Spleen (tissue), 11 donors: ENCODE data around the gene MRPL17. TPM values are rescaled to one million over a fixed set of nuclear protein-coding genes. Genes with fewer than 3 reads are reported as not detected.
"Not testable (repeated sequence)": the region's sequence is repeated elsewhere in the genome, so short reads cannot be mapped to it uniquely, and the experiment has no call there.

Experiments used
- DNase-seq: peaks from one replicate; pipeline ENCODE4 v3.0.0-alpha.2; 2020
- H3K27ac ChIP-seq, 8 donors: fragments of 200-600 bp; sonication (generic) in 7 of 8; 1 replicate in 4 of 8; 2 replicates in 4 of 8; pipeline versions ENCODE4 v1.5.0 to v1.8.0; 2016 to 2021; ENCODE audit warnings: inconsistent platforms in 4 of 8, mild to moderate bottlenecking in 4 of 8, moderate library complexity in 1 of 8
- H3K27me3 ChIP-seq, 7 donors: fragments of 200-600 bp; sonication (generic) in 6 of 7; replicated peaks in 1 of 7; 1 replicate in 4 of 7; 2 replicates in 3 of 7; pipeline versions ENCODE4 v1.5.0 to v1.8.0; 2016 to 2021; ENCODE audit warnings: inconsistent platforms in 3 of 7, mild to moderate bottlenecking in 1 of 7
- H3K36me3 ChIP-seq, 6 donors: fragments of 200-600 bp; sonication (generic) in 5 of 6; 1 replicate in 4 of 6; 2 replicates in 2 of 6; pipeline versions ENCODE4 v1.5.0 to v1.8.0; 2016 to 2021; ENCODE audit warnings: inconsistent platforms in 2 of 6
- H3K4me1 ChIP-seq, 6 donors: fragments of 200-600 bp; sonication (generic) in 5 of 6; 1 replicate in 3 of 6; 2 replicates in 3 of 6; pipeline versions ENCODE4 v1.5.0 to v1.8.0; 2016 to 2021; ENCODE audit warnings: inconsistent platforms in 3 of 6
- H3K4me3 ChIP-seq, 8 donors: fragments of 200-600 bp; sonication (generic) in 7 of 8; 1 replicate in 4 of 8; 2 replicates in 4 of 8; pipeline versions ENCODE4 v1.5.0 to v1.8.0; 2016 to 2021; ENCODE audit warnings: inconsistent platforms in 4 of 8, mild to moderate bottlenecking in 4 of 8, moderate library complexity in 2 of 8
- H3K9me3 ChIP-seq, 8 donors: fragments of 200-600 bp; sonication (generic) in 7 of 8; 1 replicate in 4 of 8; 2 replicates in 4 of 8; pipeline versions ENCODE4 v1.5.0 to v1.8.0; 2016 to 2021; ENCODE audit warnings: inconsistent platforms in 4 of 8
- POLR2A ChIP-seq, 3 donors: fragments of 450-650 bp; IDR thresholded peaks; one replicate each; pipeline ENCODE4 v1.5.1; 2017; ENCODE audit warnings: antibody characterized with exemption in 3 of 3, mild to moderate bottlenecking in 1 of 3
- POLR2AphosphoS5 ChIP-seq, 3 donors: sonication (generic); formaldehyde crosslinking; IDR thresholded peaks; one replicate each; pipeline ENCODE4 v1.5.1; 2017; ENCODE audit warnings: antibody characterized with exemption in 3 of 3
- WGBS, 5 donors: extraction: QIAGEN DNeasy Blood & Tissue Kit in 3 of 5; methylation state at CpG; one replicate each; pipeline versions ENCODE4 v1.1.5 to v1.1.7; 2013 to 2018; 5-methylcytosine and 5-hydroxymethylcytosine counted together
- intact Hi-C: fragments of 100-400 bp; cut with DNase I; formaldehyde crosslinking; loops from one replicate; pipeline ENCODE4 v1.15.0; 2023; ENCODE audit warnings: low total_unique reads
- polyA plus RNA-seq, 3 donors: library from polyadenylated mRNA; stranded (reverse); fragments of 200-250 nt; gene quantifications; one replicate each; pipeline ENCODE4 v1.2.1, GENCODE V29; 2013
- total RNA-seq, 7 donors: library from RNA; depleted of rRNA in 3 of 7; stranded (reverse); fragments of >200 nt in 3 of 7; fragmentation: NEBNext Ultra II Directional in 4 of 7; extraction: Animal tissue kit (Norgen Biotek cat#: 25700) in 4 of 7; gene quantifications; one replicate each; pipeline versions ENCODE4 v1.1.0 to v1.2.1, GENCODE V29; 2016 to 2021
- TF ChIP-seq, protein P1 (sequence below), 11 experiments: fragments of 200-600 bp in 7 of 11; fragments of 450-650 bp in 4 of 11; sonication (generic) in 4 of 11; IDR thresholded peaks in 8 of 11; conservative IDR thresholded peaks in 3 of 11; 1 replicate in 7 of 11; 2 replicates in 4 of 11; pipeline versions ENCODE4 v1.4.0 to v1.8.0; 2016 to 2021; ENCODE audit warnings: antibody characterized with exemption in 11 of 11, inconsistent platforms in 4 of 11, mild to moderate bottlenecking in 1 of 11
- donor health status: healthy with polysubstance abuse.
- donor health status: DM: no; HTN: no; CAD: no; lungs with moderate emphysema.
- donor health status: DM: no; HTN: no; CAD: no.
- donor health status: Bipolar disorder and iron deficiency.
- donor health status: healthy.
- donor health status: DM: no; HTN: no; CAD: no.
- donor health status: DM: yes; HTN: yes; CAD: no.

Gene MRPL17
- total and polyA plus RNA-seq, 10 donors = 31.1 to 74.7 (median 42.0) TPM

DNA sequence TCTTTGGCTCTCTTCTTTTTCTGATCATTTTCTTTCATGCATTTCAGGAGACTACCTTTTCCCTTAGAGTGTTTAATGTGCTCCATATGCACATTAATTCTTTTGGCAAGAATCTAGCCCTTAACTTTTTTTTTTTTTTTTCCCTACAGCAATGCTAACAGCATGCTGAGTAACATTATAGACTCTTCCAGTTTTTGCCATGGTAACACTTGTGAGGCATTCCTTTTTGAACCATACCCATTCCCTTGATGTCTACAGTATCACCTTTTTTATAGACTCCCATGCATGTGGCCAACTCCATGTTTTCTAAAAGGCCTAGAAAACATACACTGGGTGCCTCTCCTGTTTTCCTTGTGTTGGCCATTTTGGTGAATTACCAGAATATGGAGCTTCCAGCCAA, 2.9 kb upstream of the MRPL17 start:
- DNase-seq = no peak
- intact Hi-C loops = no loop called here

DNA sequence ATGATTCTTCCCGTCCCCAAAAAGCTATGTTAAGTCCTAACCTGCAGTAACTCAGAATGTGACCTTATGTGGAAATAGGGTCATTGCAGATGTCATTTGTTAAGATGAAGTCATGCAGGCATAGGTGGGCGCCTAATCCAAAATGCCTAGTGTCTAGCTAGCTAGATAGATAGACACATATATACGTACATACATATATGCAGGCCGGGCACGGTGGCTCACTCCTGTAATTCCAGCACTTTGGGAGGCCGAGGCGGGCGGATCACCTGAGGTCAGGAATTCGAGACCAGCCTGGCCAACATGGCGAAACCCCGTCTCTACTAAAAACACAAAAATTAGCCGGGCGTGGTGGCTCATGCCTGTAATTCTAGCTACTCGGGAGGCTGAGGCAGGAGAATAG, 928 bp upstream of the MRPL17 start:
- H3K4me3 ChIP-seq = peak overlapping the region in 2 of 8 donors; percentile 92 to 100
- H3K9me3 ChIP-seq, H3K27me3 ChIP-seq: not testable (repeated sequence)
- H3K4me1 ChIP-seq = peaks cover 11 to 38% (median 24%) of the 10 kb centered on the region in 6 donors
- WGBS, 5 donors = 87 to 91% (median 90%) methylated on average over 13 to 14 of the region's 14 CpGs
- peak; percentile 80 for DNase-seq
- intact Hi-C loops = loop anchor here (5.0 kb wide), 1 partner anchor 82 kb away; the partner anchor contains the start of genes ILK and RRP8
- peaks cover 0 to 28% (median 13%) of the 10 kb centered on the region in 6 donors for H3K36me3 ChIP-seq
- H3K27ac ChIP-seq = peak overlapping the region in 7 of 8 donors; percentile 90 to 96 (median 92)

More for the DNA sequence above, 2.9 kb upstream of the MRPL17 start:
- no peak overlapping the region for H3K27ac ChIP-seq
- no peak overlapping the region for H3K4me3 ChIP-seq
- no peaks in the 10 kb centered on the region for H3K27me3 ChIP-seq
- H3K36me3 ChIP-seq = peaks cover 0 to 11% (median 4%) of the 10 kb centered on the region in 6 donors
- H3K4me1 ChIP-seq = peaks cover 11 to 26% (median 23%) of the 10 kb centered on the region in 6 donors
- H3K9me3 ChIP-seq = no peaks in the 10 kb centered on the region
- TF ChIP-seq, protein P1, sequence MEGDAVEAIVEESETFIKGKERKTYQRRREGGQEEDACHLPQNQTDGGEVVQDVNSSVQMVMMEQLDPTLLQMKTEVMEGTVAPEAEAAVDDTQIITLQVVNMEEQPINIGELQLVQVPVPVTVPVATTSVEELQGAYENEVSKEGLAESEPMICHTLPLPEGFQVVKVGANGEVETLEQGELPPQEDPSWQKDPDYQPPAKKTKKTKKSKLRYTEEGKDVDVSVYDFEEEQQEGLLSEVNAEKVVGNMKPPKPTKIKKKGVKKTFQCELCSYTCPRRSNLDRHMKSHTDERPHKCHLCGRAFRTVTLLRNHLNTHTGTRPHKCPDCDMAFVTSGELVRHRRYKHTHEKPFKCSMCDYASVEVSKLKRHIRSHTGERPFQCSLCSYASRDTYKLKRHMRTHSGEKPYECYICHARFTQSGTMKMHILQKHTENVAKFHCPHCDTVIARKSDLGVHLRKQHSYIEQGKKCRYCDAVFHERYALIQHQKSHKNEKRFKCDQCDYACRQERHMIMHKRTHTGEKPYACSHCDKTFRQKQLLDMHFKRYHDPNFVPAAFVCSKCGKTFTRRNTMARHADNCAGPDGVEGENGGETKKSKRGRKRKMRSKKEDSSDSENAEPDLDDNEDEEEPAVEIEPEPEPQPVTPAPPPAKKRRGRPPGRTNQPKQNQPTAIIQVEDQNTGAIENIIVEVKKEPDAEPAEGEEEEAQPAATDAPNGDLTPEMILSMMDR (IDR thresholded peaks at IDR 0.05 in 8 of 11, conservative IDR thresholded peaks at IDR 0.05 in 3 of 11) = no peak
- TF ChIP-seq POLR2A (IDR thresholded peaks at IDR 0.05) (no peak), POLR2AphosphoS5 (IDR thresholded peaks at IDR 0.05) (no peak)

DNA sequence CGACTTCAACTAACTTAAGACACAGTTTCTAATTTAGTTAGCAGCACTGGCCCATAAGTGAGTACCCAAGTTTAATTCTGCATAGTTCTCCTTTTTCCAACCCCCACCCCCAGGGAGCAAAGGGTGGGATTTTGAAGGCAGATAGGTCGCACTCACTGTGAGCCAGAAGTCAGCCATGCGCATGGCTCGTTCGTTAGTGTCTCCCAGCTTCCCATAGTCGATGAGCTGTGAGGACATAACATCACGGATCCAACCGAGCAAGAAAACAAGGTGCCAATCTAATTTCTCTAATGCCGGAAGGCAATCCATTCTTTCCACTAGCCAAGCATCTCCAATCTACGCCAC, 577 bp downstream of the MRPL17 start:
- intact Hi-C loops = loop anchor here (5.0 kb wide), 1 partner anchor 80 kb away; the partner anchor contains the start of genes ILK and RRP8

DNA sequence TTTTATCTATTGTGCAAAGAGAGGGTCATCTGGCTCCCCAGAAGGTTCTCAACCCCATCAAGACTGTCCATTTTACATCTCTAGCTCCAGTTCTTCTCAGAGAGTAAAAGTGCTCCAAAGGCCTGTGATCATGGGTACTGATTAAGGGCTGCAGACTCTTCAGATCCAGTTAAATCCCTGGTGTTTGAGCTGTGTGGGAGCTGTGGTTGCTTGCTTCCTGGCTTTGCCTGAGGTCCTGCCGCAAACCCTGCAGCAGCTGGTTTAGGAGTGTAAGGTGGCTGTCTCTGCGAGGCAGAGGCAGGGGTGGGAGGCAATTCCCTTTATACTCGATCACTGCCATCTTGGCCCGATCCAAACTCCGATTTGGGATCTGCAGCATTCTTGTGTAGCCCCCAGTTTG, 1.2 kb downstream of the MRPL17 start:
- no peaks in the 10 kb centered on the region for H3K27me3 ChIP-seq
- TF ChIP-seq POLR2A (IDR thresholded peaks at IDR 0.05) = no peak
- TF ChIP-seq, protein P1 (IDR thresholded peaks at IDR 0.05 in 8 of 11, conservative IDR thresholded peaks at IDR 0.05 in 3 of 11) = no peak
- no peak for TF ChIP-seq POLR2AphosphoS5 (IDR thresholded peaks at IDR 0.05)
- 0 to 20% (median 15%) methylated on average over 2 to 5 of the region's 5 CpGs for WGBS, 5 donors
- no peak for DNase-seq
- H3K36me3 ChIP-seq = peaks cover 0 to 30% (median 13%) of the 10 kb centered on the region in 6 donors
- peak overlapping the region; percentile 81 to 100 (median 96) for H3K4me3 ChIP-seq
- intact Hi-C loops = loop anchor here (5.0 kb wide), 1 partner anchor 80 kb away; the partner anchor contains the start of genes ILK and RRP8
- H3K4me1 ChIP-seq = peaks cover 11 to 38% (median 24%) of the 10 kb centered on the region in 6 donors
- H3K9me3 ChIP-seq = no peaks in the 10 kb centered on the region
- peak overlapping the region in 5 of 8 donors; percentile 90 to 96 (median 92) for H3K27ac ChIP-seq

More for the DNA sequence above, 577 bp downstream of the MRPL17 start:
- TF ChIP-seq POLR2AphosphoS5 (IDR thresholded peaks at IDR 0.05) (no peak), POLR2A (IDR thresholded peaks at IDR 0.05) (no peak)
- TF ChIP-seq, protein P1 (IDR thresholded peaks at IDR 0.05 in 8 of 11, conservative IDR thresholded peaks at IDR 0.05 in 3 of 11) = no peak
- DNase-seq = no peak
- Histone ChIP-seq H3K4me3 (peak overlapping the region; percentile 81 to 100 (median 96)), H3K9me3 (no peaks in the 10 kb centered on the region), H3K4me1 (peaks cover 11 to 38% (median 24%) of the 10 kb centered on the region in 6 donors), H3K36me3 (peaks cover 0 to 30% (median 13%) of the 10 kb centered on the region in 6 donors), H3K27ac (peak overlapping the region; percentile 69 to 96 (median 92)), H3K27me3 (no peaks in the 10 kb centered on the region)
- WGBS, 5 donors = 0 to 1% (median 0%) methylated on average over 9 to 10 of the region's 10 CpGs
